EL (cell line): ENCODE data around the gene EIF3M.
"Not testable (repeated sequence)": the region's sequence is repeated elsewhere in the genome, so short reads cannot be mapped to it uniquely, and the experiment has no call there.

Experiments used
- DNase-seq: peaks from one replicate; pipeline ENCODE4 v3.0.0-alpha.2; 2016

Gene EIF3M

DNA sequence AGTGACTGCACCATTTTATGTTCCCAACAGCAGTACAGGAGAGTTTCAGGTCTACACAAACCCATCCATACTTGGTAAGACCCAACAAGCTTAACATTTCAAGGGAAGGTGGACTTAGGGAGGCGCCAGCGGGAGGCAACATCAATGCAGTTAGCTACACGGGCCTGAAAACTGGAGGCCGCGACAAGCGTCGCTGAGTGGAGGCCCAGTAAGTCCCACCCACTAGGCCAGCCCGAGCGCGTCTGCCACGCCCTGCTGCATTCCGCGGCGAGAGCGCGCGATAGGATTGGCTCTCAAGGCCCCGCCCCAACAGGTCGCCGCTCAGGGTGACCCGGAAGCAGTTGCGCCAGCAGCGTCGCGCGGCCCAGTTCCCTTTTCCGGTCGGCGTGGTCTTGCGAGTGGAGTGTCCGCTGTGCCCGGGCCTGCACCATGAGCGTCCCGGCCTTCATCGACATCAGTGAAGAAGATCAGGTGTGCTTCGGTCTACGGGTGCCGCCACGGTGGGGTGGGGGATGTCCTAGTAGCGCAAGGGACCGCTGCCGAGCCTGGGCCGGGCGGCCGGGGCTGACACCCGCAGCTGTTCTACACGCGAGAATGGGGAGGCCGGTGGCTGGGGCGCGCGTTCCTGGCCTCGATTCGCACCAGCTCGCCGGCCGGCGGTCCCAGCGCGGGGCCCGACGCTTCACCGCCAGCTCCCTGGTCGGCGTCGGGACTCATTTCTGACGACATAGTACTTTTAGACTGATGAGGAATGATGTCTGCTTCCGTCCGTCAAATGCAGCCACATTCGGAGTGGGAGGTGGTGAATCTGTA is at the start of gene EIF3M:
TSS of gene EIF3M (plus strand) at position 373 of the 813 bp plus-strand sequence. CDS start at position 430, 57 bp downstream.
- peak; percentile 95 for DNase-seq

DNA sequence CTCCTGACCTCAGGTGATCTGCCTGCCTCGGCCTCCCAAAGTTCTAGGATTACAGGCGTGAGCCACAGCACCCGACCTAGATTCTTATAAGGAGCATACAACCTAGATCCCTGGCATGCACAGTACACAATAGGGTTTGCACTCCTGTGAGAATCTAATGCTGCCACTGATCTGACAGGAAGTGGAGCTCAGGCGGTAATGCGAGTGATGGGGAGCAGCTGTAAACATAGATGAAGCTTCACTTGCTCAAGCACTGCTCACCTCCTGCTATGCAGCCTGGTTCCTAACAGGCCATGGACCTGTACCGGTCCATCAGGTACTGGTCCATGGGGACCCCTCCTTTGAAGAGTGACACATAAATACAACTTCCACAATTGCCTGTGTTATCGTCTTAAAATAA is 44.8 kb upstream of the EIF3M start:
- DNase-seq, result no peak

DNA sequence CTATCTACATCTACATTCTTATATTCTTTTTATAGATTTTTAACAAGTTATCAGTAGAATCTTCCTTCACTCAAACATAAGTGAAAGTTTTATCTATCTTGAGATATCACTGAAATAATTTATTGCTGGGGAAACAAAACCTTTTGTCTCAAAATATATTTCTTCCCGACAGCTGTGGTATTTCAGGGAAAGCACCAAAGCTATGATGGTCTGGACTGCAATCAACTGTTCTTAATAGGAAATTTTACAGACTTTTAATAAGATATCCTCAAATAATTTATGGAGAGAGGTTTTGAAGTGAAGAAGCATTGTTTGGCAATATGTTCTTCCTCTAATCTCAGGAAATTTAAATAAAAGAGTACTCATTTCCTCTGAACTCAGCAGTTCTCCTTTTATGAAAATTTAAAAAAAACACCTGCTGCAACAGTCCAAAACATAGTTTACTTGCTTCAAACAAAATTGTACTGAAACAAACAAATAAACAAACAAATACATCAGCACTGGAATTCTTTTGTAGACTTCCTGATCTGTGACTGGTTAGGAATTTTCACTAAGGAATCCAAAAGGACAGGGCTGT is 33.9 kb upstream of the EIF3M start:
- DNase-seq, result no peak

DNA sequence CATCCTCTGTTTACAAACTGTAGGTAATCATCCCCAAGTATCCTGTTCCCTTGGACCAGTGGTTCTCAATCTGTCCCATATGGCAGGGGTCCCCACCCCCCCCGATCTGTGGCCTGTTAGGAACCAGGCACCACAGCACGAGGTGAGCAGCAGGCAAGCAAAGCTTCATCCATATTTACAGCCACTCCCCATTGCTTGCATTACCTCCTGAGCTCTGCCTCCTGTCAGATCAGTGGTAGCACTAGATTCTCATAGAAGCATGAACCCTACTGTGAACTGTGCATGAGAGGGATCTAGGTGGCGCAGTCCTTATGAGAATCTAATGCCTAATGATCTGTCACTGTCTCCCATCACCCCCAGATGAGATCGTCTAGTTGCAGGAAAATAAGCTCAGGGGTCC is 33.4 kb upstream of the EIF3M start:
- DNase-seq, result no peak

DNA sequence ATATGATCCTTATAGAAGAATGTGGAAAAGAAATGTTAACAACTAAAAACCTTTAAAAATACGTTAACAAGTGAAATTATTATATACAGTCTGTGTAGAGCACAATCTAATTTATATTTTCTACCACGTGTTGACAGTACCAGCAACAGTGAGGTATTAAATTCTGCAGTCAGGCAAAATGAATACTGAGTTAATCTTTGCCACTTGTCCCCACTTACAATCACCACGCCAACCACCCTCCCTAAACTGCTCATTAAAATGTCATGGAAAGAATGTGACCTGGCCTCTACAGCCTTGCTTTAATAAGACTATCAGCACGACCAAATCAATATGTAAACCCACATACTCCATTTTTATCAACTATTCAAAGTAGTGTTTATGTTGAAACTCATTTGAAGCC is 28.5 kb upstream of the EIF3M start:
- no peak for DNase-seq

DNA sequence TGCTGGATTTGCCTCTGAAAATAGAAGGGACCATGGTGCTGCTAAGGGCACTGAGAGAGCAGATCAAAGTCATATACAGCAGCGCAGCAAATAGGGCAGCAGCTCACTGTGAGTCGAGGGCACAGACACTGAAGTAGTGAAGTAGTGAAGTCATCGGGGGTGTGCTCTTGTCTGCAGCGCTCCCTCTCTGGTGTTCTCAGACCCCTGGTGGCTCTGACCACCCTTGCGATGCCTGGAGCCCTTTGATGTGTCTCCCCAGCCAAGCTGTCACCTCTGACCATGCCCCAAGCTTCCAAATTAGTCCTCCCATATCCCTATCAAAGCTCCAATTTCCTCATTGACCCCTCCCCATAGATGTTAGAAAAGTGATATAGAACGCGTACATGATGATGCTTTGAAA is 27.7 kb upstream of the EIF3M start:
- DNase-seq, result no peak

DNA sequence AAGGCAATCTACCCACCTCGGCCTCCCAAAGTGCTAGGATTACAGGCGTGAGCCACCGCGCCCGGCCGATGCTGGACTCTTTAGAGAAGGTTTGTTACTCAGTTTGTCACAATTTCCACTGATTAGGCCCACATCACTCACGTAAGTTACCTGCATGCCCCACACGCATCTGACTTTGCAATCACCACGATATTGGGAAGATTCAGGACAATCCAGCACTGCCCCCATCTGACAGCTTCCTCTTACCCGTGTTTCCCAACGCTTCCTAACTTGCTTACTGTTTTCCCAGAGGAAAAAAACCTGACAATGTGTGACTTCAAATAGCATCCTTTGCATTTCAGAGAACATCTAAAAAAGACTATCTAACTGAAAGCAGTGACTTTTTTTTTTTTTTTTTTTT is 21.8 kb upstream of the EIF3M start:
- DNase-seq, result no peak

DNA sequence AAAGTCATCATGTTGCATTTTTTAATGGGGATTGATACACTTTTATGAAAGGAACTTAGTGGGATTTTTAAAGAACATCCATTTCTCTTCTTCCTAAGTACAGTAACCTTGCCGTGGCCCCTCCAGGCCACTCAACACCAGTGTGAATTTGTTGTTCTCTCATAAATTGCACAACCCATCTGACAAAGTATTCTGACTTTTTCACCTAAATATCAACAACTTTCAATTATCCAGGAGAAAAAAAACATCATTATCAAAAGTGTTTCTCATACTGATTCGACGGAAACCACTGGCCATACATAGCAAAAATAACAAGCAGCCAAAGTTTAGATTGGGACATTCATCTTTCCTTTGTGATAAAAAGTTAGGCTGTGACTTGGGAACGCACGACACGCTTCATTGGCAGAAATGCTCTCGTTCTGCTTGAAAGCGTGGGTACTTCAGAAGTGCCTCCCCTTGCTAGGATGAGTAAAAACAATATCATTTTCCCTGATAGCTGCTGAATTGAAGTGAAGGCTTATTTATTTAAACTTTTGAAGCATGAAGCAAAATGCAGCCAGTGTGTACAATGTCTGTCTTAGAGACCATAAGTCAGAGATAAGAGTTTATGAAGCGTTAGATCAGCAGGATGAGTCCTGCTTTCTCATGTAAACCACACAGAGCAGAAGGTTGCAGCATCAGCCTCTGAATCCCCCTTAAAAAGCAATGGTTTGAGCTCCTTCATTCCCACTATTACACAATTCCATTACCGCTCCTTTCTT is 20.6 kb upstream of the EIF3M start:
- DNase-seq, result no peak

DNA sequence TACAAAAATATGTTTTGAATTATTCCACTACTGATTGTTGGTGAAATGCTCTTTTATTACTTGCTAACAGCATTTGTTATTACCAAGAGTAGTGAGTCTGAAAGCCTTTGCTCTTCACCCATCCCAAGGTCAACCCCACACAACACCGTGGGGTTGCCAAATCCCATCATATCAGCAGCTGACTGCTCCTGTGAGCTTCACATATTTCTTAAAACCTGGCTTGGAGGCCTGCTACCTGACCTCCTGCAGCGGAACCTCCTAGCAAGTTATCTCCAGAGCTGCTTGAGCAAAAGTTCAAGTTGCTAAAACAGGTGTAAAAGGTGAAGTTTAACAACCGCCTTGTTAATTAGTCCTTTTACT is 20.1 kb upstream of the EIF3M start:
- no peak for DNase-seq

DNA sequence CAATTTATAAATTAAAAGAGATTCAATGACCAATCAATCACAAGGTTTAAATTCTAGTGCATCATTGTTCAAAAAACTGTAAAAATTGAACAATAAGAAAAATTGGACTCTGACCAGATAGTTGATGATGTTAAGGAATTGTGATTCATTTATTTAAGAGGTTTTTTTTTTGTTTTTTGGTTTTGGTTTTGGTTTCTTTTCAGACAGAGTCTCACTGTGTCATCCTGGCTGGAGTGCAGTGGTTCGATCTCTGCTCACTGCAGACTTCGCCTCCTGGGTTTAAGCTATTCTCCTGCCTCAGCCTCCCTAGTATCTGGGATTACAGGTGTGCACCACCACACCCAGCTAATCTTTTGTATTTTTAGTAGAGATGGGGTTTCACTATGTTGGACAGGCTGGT is 17.1 kb upstream of the EIF3M start:
- DNase-seq, result no peak

DNA sequence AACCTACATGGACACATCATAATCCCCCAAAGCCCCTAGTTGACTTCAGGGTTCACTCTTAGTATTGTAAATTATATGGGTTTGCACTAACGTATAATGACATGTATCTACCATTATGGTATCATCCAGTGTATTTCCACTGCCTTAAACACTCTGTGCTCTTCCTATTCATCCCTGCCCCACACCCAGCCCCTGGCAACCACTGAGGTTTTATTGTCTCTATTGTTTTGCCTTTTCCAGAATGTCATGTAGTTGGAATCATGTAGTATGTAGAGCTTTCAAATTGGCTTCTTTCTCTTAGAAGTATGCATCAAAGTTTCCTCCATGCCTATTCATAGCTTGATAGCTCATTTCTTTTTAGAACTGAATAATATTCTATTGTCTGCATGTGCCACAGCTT is 16.5 kb upstream of the EIF3M start:
- DNase-seq, result no peak

DNA sequence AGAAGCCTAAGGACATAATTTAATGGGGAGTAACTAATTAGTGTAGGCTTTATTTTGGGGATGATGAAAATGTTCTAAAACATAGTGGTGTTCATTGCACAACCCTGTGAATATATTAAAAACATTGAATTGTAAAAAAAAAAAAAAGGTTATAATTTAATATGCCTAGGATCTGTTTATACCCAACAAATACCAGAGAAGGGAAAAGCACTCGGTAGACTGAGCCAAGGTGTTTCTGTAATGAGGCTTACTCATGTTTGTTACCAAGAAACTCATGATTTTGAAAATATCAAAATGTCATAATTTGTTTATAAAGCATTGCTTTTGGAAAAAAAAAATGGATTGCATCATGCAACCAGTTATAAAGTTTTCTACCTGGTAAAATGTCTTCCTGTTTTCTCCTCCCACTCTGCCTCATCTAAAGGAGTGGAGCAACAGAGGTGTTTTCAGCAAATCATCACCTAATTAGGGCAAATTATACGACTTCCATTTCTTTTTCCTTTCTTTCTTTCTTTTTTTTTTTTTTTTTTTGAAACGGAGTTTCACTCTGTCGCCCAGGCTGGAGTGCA is 14.2 kb upstream of the EIF3M start:
- DNase-seq, result no peak

DNA sequence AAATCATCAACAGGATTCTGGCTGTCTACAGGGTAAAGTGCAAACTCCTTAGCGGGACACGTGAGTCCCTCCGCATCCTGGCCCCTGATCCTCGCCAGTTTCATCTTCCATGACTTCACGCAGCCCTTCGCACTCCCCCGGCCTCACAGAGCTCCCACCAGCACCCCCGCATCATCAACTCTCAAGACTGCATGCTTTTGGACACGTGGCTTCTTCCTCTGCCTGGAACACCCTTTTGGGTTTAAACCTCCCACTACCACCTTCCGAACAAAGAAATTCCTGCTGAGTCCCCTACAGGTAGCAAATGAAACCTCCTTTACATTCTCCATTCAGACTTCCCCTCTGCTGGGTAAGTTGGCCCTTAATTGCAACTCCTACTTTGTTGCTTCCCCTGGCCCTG is 12.6 kb upstream of the EIF3M start:
- DNase-seq, result no peak

DNA sequence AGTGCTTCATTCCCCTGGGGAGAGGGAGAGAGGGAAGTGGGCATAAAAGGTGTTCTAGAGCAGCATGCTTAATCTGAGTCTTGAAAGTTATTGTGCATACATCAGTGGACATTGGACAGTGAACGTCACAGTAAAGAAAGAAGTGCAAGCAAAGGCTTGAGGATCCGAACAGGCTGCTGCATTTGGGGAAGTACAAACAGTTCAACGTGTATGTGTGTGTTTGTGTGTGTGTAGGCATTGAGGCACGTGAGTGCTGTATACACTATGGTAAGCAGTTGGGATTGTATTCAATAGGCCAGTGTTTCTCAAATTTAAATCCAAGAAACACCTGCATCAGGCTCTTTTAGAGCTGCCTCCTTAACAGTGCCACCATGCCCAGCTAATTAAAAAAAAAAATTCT is 10.4 kb upstream of the EIF3M start:
- DNase-seq, result no peak

DNA sequence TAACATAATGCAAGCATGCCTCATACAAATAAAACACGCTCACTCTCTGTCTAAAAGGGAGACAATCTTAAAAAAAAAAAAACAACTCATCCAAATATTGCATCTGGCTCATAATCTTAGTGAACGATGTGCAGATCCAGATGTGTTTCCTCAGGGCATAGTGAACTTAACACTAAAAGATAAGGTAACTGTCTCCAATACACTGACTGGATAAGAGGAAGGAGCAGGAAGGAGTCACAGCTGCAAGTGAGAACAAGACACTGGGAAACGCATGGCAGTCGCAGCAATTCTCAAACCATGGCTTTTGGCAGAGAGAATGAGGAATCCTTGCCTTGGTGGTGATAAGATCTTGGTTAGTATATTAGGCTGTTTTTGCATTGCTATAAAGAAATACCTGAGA is 9.2 kb upstream of the EIF3M start:
- no peak for DNase-seq

DNA sequence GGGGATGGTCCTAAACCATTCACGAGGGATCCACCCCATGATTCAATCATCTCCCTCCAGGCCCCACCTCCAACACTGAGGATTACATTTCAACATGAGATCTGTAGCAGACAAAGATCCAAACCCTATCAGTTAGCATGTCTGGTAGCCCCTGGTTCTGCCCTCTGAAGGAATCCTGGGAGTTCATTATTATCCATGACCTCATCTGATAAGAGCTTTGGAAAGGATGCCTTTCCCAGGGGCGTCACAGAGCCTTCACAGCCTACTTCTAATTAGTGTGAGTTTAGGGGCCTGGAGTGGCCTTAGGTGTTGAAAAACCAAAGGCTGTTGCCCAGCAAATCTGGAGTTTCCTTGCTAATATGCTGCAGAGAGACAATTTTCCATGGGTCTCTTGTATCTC is 8.6 kb upstream of the EIF3M start:
- no peak for DNase-seq

DNA sequence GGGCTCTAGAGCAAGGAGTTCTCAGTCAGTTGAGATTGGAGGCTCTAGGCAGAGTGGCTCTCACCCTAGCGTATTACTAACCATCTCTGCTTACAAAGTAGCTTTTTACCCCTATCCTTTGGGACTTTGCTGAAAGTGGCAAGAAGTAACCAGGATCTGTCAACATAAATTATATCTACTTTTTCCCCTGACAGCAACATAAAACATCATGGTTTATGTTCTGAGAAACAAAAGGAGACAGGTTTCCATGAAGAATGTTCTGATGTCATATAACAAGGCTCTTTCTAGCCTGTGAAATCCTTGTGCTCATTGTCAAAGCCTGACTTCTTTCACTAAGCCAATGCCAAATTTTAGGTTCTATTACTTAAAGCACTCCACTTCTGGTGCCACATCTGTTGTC is 7.2 kb upstream of the EIF3M start:
- no peak for DNase-seq

DNA sequence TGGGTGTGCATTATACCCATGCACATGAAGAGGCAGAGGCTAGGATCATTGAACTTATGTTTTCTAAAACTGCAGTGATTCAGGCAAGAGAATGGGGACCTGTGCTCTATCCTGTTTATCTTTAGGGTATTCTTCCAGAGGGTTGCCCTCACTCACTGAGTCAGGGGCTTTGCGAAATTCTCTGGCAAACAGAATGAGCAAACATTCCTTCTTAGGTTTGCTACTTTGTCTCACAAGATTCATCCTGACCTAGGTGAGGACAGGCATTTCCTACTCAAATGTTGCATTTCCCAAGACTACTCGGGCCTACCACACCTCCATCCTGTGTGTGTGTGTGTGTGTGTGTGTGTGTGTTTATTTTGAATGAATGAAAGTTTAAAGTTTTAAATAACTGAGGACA is 2.7 kb upstream of the EIF3M start:
- peak; percentile 12 for DNase-seq

DNA sequence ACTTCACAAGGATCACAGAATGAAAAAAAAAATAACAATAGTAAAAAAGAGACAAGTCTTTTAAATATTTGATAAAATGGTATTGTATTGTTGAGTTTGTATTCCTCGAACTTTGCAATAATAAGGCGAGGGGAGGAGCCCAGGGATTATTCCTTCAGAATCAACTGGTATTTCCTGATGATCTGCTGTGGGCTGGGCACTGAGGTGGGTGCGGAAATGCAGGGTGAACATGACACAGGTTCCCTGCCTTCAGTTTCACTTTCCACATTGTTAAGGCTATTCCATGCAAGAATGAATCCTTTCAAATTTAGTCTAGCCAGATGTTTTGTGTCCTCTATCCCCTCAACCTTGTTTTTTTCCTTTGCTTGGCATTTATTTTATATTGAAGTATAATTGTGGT is 2.1 kb upstream of the EIF3M start:
- no peak for DNase-seq

DNA sequence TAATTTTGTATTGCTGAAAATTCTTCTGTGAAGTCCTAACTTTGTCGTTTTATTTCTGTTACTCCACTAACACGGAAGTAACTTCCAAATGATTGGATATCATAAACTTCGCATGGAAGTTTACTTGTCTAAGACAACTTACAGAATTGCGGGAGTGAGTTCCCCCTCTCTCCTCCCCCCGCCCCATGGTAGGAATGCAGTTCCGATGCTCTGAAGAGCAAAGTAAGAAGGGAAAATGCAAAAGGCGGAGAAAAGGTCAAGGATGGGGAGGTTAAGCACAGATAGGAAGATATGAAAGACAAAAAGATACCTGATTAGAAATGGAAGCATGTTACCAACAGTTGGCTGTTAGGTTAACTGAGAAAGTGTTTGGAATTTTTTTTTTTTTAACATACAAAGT is 1.3 kb downstream of the EIF3M start:
- DNase-seq, result peak; percentile 5

DNA sequence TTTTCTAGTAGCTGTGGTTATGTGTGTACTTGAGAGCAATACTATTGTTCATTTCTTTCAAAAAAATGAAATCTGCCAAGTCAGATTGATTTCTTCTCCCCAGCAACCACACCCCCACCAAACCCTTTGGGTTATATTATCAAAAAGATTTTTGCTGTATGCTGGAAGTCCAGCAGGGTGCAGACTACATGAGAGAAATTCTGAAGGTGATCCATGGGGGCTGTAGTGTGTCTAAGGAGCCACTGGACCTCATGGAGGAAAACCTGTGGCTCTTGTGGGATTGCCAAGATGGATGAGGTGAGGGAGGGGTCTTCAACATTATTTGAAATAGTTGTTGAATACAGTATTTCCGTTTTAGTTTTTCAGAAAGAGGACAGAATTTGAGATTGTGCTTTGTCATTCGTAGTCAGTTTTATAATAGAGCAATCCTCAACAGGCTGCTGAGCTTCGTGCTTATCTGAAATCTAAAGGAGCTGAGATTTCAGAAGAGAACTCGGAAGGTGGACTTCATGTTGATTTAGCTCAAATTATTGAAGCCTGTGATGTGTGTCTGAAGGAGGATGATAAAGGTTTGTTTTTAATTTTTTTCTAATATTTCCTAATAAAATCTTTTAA is 3.1 kb downstream of the EIF3M start:
- peak; percentile 37 for DNase-seq

DNA sequence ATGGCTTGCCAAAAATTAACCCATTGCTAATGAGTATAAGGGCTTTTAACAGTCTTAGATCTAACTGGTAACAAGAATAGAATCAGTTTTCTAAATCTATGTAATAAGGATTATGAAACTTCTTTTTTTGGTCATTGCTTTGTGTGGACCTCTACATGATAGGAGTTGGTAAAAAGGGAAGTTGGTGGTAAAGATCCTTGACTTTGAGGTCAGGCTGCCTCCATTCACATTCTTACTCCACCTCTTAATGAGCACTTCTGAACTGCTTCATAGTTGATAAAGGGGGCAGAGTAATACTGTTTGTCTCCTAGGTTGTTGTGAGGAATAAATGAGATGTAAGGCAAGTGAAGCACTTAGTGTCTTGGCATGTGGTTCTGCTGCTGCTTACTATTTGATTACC is 10.6 kb downstream of the EIF3M start:
- no peak for DNase-seq

DNA sequence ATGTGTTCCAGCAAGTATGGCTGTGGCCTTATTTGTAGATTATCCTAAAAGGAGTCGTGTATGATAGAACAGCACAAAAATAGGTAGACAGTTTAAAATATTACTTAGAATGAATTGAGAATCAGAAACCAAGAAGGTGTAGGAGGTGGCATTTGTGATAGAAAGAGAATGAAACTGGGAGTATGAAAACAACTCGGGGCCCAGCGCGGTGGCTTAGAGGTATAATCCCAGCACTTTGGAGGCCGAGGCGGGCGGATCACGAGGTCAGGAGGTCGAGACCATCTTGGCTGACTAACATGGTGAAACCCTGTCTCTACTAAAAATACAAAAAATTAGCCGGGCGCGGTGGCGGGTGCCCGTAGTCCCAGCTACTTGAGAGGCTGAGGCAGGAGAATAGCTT is 12.5 kb downstream of the EIF3M start:
- not testable (repeated sequence) for DNase-seq

DNA sequence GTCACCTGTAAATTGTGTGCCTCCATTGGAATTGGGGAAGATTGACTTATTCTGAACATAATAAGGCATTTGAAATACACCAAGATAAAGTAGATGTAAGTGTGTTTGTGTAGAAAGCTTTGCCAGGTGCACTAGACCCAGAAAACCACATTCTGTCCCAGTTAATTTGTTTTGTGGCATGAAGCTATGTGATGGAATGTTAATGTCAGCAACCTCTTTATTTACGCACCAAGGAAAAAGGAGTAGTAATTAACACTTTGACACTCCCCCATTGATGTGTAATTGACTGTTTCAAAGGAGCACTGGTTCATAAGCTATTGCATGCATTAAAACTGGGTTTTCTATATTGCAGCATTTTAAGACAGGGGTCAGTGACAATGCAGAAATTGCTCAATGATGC is 14.3 kb downstream of the EIF3M start:
- DNase-seq, result no peak
